ENCODE measurements around the gene FRS2.
A peak's percentile ranks its signal among the peaks of the same experiment; 100 is the strongest.

The FRS2 gene

DNA sequence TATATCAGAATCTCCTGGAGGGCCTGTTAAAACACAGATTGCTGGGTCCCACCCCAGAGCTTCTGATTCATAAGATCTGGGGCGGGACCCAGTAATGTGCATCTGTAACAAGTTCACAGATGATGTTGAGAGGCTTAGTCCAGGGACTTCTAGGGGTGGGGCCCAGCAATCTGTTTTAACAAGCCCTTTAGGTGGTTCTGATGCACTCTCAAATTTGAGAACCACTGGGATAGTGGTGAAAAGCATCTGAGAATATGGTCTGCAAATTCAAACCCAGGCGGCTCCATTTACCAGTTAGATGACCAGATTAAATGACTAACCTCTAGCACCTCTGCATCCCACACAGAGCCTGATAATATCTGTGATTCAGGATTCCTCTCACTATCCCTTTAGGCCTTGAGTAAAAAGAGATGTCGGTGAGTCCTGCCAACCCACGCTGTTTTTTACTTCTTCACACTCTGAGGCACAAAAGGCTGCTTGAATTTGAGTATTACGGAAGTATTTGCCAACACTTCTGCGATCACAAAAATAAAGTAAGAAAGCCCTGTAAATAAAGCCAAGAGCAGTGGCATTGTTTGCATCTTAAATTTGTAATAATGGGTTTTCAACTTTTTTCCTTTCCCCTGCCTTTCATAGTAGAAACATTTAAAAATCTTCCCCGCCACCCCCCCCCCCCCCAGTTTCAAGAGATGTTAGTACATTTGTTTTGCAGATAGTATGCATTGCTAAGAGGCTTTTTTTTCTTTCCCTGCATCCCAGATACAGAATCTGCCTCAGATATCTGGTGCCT lies 1.8 kb upstream of the FRS2 start:
- no peak overlapping the region for H3K4me3 Mint-ChIP-seq
- no peaks in the 10 kb centered on the region for H3K27me3 Mint-ChIP-seq (ENCODE audit: low read depth, poor library complexity)
- H3K4me1 Mint-ChIP-seq, result peaks cover 39% of the 10 kb centered on the region
- DNase-seq, result no peak
- H3K9me3 Mint-ChIP-seq, result no peaks in the 10 kb centered on the region
- H3K36me3 Mint-ChIP-seq (ENCODE audit: low read depth), result peaks cover 3% of the 10 kb centered on the region
- TF ChIP-seq, protein P1, sequence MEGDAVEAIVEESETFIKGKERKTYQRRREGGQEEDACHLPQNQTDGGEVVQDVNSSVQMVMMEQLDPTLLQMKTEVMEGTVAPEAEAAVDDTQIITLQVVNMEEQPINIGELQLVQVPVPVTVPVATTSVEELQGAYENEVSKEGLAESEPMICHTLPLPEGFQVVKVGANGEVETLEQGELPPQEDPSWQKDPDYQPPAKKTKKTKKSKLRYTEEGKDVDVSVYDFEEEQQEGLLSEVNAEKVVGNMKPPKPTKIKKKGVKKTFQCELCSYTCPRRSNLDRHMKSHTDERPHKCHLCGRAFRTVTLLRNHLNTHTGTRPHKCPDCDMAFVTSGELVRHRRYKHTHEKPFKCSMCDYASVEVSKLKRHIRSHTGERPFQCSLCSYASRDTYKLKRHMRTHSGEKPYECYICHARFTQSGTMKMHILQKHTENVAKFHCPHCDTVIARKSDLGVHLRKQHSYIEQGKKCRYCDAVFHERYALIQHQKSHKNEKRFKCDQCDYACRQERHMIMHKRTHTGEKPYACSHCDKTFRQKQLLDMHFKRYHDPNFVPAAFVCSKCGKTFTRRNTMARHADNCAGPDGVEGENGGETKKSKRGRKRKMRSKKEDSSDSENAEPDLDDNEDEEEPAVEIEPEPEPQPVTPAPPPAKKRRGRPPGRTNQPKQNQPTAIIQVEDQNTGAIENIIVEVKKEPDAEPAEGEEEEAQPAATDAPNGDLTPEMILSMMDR (IDR thresholded peaks at IDR 0.05), result no peak
- peak overlapping the region; percentile 35 for H3K27ac Mint-ChIP-seq

DNA sequence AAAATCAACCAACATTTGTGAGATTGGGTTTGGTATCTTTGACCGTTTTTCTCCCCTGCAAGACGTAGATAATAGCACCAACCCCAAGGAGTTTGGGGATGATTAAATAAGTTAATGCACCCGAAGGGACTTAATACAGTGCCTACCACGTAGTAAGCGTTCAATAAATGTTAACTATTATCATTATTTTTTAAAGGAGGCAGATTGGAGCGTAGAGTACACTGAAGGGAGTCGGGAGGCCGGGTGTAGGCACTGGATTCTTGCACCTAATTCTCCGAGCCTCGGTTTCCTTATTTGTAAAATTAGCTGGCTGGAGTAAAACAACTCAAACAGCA lies 367 bp upstream of the FRS2 start:
- DNase-seq, result no peak
- TF ChIP-seq, protein P1 (IDR thresholded peaks at IDR 0.05), result no peak
- no peak overlapping the region for H3K27ac Mint-ChIP-seq
- H3K4me1 Mint-ChIP-seq, result peaks cover 53% of the 10 kb centered on the region
- H3K36me3 Mint-ChIP-seq (ENCODE audit: low read depth), result peaks cover 5% of the 10 kb centered on the region
- peak overlapping the region; percentile 97 for H3K4me3 Mint-ChIP-seq
- no peaks in the 10 kb centered on the region for H3K9me3 Mint-ChIP-seq
- H3K27me3 Mint-ChIP-seq (ENCODE audit: low read depth, poor library complexity), result no peaks in the 10 kb centered on the region

DNA sequence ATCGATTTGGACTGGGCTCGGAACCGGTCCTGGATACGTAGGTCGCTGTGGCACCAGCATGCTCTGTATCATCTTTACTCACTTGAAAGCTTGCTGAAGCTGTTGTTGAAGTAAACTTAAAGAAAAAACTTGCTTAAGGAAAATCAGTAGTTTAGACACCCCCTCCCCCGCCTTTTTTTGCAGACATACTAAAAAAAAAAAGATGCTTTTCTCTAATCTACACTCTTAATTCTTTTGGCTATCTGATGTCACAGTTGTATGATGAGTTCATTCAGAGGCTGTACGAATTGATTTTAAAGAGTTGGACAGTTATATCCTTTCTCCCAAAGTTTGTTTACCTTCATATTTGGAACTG lies 865 bp downstream of the FRS2 start:
- H3K27ac Mint-ChIP-seq, result peak overlapping the region; percentile 99
- H3K4me3 Mint-ChIP-seq, result peak overlapping the region; percentile 97
- H3K27me3 Mint-ChIP-seq (ENCODE audit: low read depth, poor library complexity), result no peaks in the 10 kb centered on the region
- DNase-seq, result no peak
- TF ChIP-seq, protein P1 (IDR thresholded peaks at IDR 0.05), result no peak
- H3K36me3 Mint-ChIP-seq (ENCODE audit: low read depth), result peaks cover 5% of the 10 kb centered on the region
- H3K9me3 Mint-ChIP-seq, result no peaks in the 10 kb centered on the region
- H3K4me1 Mint-ChIP-seq, result peaks cover 65% of the 10 kb centered on the region

DNA sequence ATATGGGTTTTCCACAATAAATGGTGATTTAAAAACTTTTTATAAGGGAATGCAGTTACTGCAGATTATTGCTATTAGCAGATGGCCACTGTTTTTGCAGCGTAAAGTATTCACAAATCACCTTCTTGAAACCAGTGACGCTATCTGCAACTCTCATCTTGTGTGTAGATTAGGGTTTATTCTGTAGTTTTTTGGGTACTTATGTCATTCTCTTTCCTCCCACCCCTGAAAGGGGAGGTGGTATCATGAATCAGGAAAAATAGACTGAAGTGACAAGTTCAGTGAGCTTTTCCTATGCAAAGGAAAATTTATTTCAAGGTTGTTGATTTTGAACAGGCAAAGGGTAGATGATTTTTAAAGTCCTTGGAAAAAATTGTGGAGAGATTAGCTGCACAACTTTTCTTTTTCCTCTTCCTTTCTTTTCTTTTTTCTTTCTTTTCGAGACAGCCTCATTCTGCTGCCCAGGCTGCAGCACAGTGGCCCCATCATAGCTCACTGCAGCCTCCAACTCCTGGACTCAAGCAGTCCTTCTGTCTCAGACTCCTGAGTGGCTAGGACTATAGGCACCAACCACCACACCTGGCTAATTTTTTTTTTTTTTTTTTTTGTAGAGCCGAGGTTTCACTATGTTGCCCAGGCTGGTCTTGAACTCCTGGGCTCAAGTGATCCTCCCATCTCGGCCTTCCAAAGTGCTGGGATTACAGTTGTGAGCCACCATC lies 1.6 kb downstream of the FRS2 start:
- TF ChIP-seq, protein P1 (IDR thresholded peaks at IDR 0.05), result no peak

DNA sequence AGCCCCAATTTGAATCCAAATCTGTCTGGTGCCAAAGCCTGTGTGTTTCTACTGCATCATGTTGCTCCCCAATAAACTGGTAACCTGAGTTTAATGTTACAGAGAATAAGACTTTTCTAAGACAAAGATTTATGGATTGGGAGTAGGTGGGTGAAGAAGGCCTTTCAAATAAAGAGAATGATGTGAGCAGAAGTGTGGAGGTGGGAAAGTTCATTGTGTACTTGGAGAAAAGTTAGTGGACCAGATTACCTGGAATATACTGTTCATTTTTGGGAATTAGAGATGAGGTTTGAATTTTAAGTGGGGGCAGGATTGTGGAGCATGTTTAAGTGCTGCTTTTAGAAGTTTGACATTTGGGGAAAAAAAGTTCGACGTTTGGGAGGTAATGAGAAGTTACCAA lies 3.1 kb downstream of the FRS2 start:
- Mint-ChIP-seq H3K36me3 (ENCODE audit: low read depth) (peaks cover 5% of the 10 kb centered on the region), H3K4me1 (peaks cover 71% of the 10 kb centered on the region), H3K4me3 (peak overlapping the region; percentile 64), H3K27me3 (ENCODE audit: low read depth, poor library complexity) (no peaks in the 10 kb centered on the region), H3K27ac (peak overlapping the region; percentile 4), H3K9me3 (no peaks in the 10 kb centered on the region)
- DNase-seq, result no peak
- TF ChIP-seq, protein P1 (IDR thresholded peaks at IDR 0.05), result no peak

More for the DNA sequence above, 1.6 kb downstream of the FRS2 start:
- Mint-ChIP-seq H3K4me1 (peaks cover 71% of the 10 kb centered on the region), H3K27ac (no peak overlapping the region), H3K4me3 (peak overlapping the region; percentile 97), H3K27me3 (ENCODE audit: low read depth, poor library complexity) (no peaks in the 10 kb centered on the region), H3K36me3 (ENCODE audit: low read depth) (peaks cover 5% of the 10 kb centered on the region), H3K9me3 (no peaks in the 10 kb centered on the region)
- DNase-seq, result no peak
